Neuronal stem cell (in vitro differentiated cells): ENCODE data around the gene HMOX1.
"Not testable (repeated sequence)": the region's sequence is repeated elsewhere in the genome, so short reads cannot be mapped to it uniquely, and the experiment has no call there.

Experiments
- DNase-seq: peaks from one replicate; pipeline ENCODE4 v3.0.0-alpha.2; 2013; ENCODE audit warnings: low spot score
- H2AFZ ChIP-seq: one replicate; pipeline ENCODE4 v1.6.1; 2013; ENCODE audit warnings: mild to moderate bottlenecking, low read length, inconsistent platforms
- H2AK5ac ChIP-seq: 2 replicates; pipeline ENCODE4 v1.6.1; 2013; ENCODE audit warnings: low read depth, mild to moderate bottlenecking, inconsistent platforms, low read length, moderate library complexity, mixed read lengths
- H2BK120ac ChIP-seq: 2 replicates; pipeline ENCODE4 v1.6.1; 2013; ENCODE audit warnings: low read depth, mild to moderate bottlenecking, inconsistent platforms, low read length, moderate library complexity, mixed read lengths
- H2BK12ac ChIP-seq: one replicate; pipeline ENCODE4 v1.6.1; 2013; ENCODE audit warnings: low read length, inconsistent platforms
- H2BK15ac ChIP-seq: 2 replicates; pipeline ENCODE4 v1.6.1; 2013; ENCODE audit warnings: mild to moderate bottlenecking, low read length, inconsistent platforms, mixed read lengths
- H2BK5ac ChIP-seq: one replicate; pipeline ENCODE4 v1.6.1; 2013; ENCODE audit warnings: inconsistent platforms, mild to moderate bottlenecking, low read length, moderate library complexity
- H3K14ac ChIP-seq: one replicate; pipeline ENCODE4 v1.6.1; 2013; ENCODE audit warnings: low read length, inconsistent platforms
- H3K18ac ChIP-seq: 2 replicates; pipeline ENCODE4 v1.6.1; 2013; ENCODE audit warnings: low read length, inconsistent platforms
- H3K23ac ChIP-seq: 2 replicates; pipeline ENCODE4 v1.6.1; 2013; ENCODE audit warnings: low read depth, mild to moderate bottlenecking, mixed read lengths, low read length, inconsistent platforms; ENCODE audit not compliant: poor library complexity
- H3K27ac ChIP-seq: replicated peaks from 3 replicates; pipeline ENCODE4 v1.5.1; 2013; ENCODE audit warnings: low read length, inconsistent platforms
- H3K27me3 ChIP-seq, 3 experiments: 2 replicates each; pipeline ENCODE4 v1.6.1; 2013; ENCODE audit warnings: low read length in 3 of 3, mild to moderate bottlenecking in 2 of 3, inconsistent platforms in 1 of 3, low read depth in 1 of 3, mixed read lengths in 1 of 3, moderate library complexity in 1 of 3; ENCODE audit not compliant: control insufficient read depth in 3 of 3, insufficient read depth in 3 of 3
- H3K36me3 ChIP-seq, 2 donors: replicated peaks in 1 of 2; 2 replicates each; pipeline ENCODE4 v1.6.1; 2013; ENCODE audit warnings: low read length in 2 of 2; ENCODE audit not compliant: control insufficient read depth in 2 of 2, insufficient read depth in 2 of 2
- H3K4ac ChIP-seq: 2 replicates; pipeline ENCODE4 v1.6.1; 2013; ENCODE audit warnings: inconsistent platforms, mild to moderate bottlenecking, low read length, moderate library complexity
- H3K4me1 ChIP-seq, 2 donors: 1 replicate in 1 of 2; 2 replicates in 1 of 2; pipeline ENCODE4 v1.6.1; 2013; ENCODE audit warnings: low read length in 2 of 2, low read depth in 1 of 2; ENCODE audit not compliant: control insufficient read depth in 2 of 2, insufficient read depth in 1 of 2
- H3K4me2 ChIP-seq: one replicate; pipeline ENCODE4 v1.6.1; 2013; ENCODE audit warnings: mild to moderate bottlenecking, low read length, inconsistent platforms; ENCODE audit not compliant: insufficient read depth, poor library complexity, severe bottlenecking
- H3K4me3 ChIP-seq, 2 donors: 2 replicates each; pipeline ENCODE4 v1.5.1; 2013; ENCODE audit warnings: low read length in 2 of 2, mild to moderate bottlenecking in 2 of 2, inconsistent platforms in 1 of 2, moderate library complexity in 1 of 2
- H3K79me1 ChIP-seq: one replicate; pipeline ENCODE4 v1.6.1; 2013; ENCODE audit warnings: low read depth, mild to moderate bottlenecking, inconsistent platforms, low read length, moderate library complexity
- H3K9ac ChIP-seq: one replicate; pipeline ENCODE4 v1.6.1; 2013; ENCODE audit warnings: mild to moderate bottlenecking, low read depth, low read length, inconsistent platforms; ENCODE audit not compliant: poor library complexity
- H3K9me3 ChIP-seq, 2 donors: replicated peaks in 1 of 2; 2 replicates each; pipeline versions ENCODE3 to v1.6.1; 2013; ENCODE audit warnings: low read length in 2 of 2, mild to moderate bottlenecking in 2 of 2, inconsistent platforms in 1 of 2, low read depth in 1 of 2, mixed read lengths in 1 of 2, moderate library complexity in 1 of 2; ENCODE audit not compliant: control insufficient read depth in 2 of 2, insufficient read depth in 1 of 2
- H4K8ac ChIP-seq: one replicate; pipeline ENCODE4 v1.6.1; 2013; ENCODE audit warnings: low read depth, mild to moderate bottlenecking, inconsistent platforms, low read length, moderate library complexity
- H4K91ac ChIP-seq: one replicate; pipeline ENCODE4 v1.6.1; 2013; ENCODE audit warnings: low read length, low read depth, mild to moderate bottlenecking, inconsistent platforms; ENCODE audit not compliant: poor library complexity
- WGBS, 2 donors: extraction: QIAGEN DNeasy Blood & Tissue Kit; methylation state at CpG; one replicate each; pipeline ENCODE4 v1.1.7; 2013; ENCODE audit warnings: missing lambda C conversion rate in 2 of 2, mixed read lengths in 1 of 2; ENCODE audit not compliant: insufficient read length in 2 of 2, insufficient replicate concordance in 1 of 2; ENCODE audit errors: extremely low coverage in 2 of 2; 5-methylcytosine and 5-hydroxymethylcytosine counted together

HMOX1 gene

GRCh38 chr22:35393116-35394010, 12.5 kb downstream of the HMOX1 start:
- Histone ChIP-seq H3K79me1 (no peaks in the 10 kb centered on the region), H3K9me3 (no peaks in the 10 kb centered on the region), H4K91ac (no peak overlapping the region), H2AFZ (peak overlapping the region; percentile 56), H3K4me2 (no peak overlapping the region), H3K18ac (no peak overlapping the region), H2BK15ac (no peak overlapping the region), H3K27me3 (no peaks in the 10 kb centered on the region), H4K8ac (no peak overlapping the region), H3K14ac (no peak overlapping the region), H3K9ac (no peak overlapping the region), H2BK12ac (no peak overlapping the region), H3K4me3 (no peak overlapping the region), H3K4me1 (peaks cover 0 to 8% of the 10 kb centered on the region in 2 donors), H3K36me3 (no peaks in the 10 kb centered on the region), H2AK5ac (peak overlapping the region; percentile 50), H3K23ac (peak overlapping the region; percentile 5), H3K27ac (no peak overlapping the region), H2BK5ac (no peak overlapping the region), H2BK120ac (no peak overlapping the region), H3K4ac (no peak overlapping the region)
- WGBS, 2 donors: no CpG with 5 or more reads among the region's 16 CpGs
- no peak for DNase-seq

GRCh38 chr22:35394011-35394312, 13.1 kb downstream of the HMOX1 start:
- Histone ChIP-seq H4K91ac (no peak overlapping the region), H3K14ac (no peak overlapping the region), H3K4me3 (no peak overlapping the region), H2BK5ac (no peak overlapping the region), H3K36me3 (no peaks in the 10 kb centered on the region), H3K23ac (no peak overlapping the region), H3K4me1 (peaks cover 0 to 8% of the 10 kb centered on the region in 2 donors), H3K27me3 (no peaks in the 10 kb centered on the region), H2BK120ac (no peak overlapping the region), H3K9ac (no peak overlapping the region), H2BK12ac (no peak overlapping the region), H2BK15ac (no peak overlapping the region), H3K4ac (no peak overlapping the region), H4K8ac (no peak overlapping the region), H3K27ac (no peak overlapping the region), H3K79me1 (no peaks in the 10 kb centered on the region), H2AFZ (peak overlapping the region; percentile 56), H3K9me3 (no peaks in the 10 kb centered on the region), H3K18ac (no peak overlapping the region), H2AK5ac (no peak overlapping the region), H3K4me2 (no peak overlapping the region)
- DNase-seq: no peak
- no CpG with 5 or more reads among the region's 4 CpGs for WGBS, 2 donors

DNA sequence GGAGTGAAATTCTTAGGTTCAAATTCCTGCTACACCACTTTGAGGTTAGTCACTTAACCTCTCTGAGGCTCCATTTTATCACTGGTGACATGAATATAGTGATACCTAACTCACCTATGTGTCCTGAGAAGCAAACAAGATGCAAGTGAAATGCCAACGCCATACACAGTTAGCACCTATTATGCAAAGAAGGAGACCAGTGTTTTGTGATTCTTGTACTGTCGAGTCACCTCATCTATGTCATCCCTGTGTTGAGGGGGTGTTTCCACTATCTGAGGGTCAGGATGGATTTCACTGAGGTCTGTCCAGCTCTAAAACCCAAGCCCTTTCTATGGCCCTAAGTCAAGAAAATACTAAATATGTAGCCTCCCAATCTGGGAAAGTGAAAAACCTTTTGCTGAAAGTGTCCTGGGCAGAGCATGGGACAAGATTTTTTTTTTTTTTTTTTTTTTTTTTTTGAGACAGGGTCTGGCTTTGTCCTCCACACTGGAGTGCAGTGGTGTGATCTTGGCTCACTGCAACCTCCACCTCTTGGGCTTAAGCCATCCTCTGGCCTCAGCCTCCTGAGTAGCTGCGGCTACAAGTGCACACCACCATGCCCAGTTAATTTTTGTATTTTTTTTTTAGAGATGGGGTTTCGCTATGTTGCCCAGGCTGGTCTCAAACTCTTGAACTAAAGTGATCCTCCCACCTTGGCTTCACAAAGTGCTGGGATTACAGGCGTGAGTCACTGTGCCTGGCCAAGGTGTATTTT, 14.1 kb downstream of the HMOX1 start:
- H2AFZ ChIP-seq: no peak overlapping the region

GRCh38 chr22:35396622-35397021, 15.7 kb downstream of the HMOX1 start:
- not testable (repeated sequence) for H3K4me3 ChIP-seq, H4K91ac ChIP-seq, H3K79me1 ChIP-seq, H3K4ac ChIP-seq, H3K14ac ChIP-seq, H3K23ac ChIP-seq, H4K8ac ChIP-seq, H2BK12ac ChIP-seq, H3K18ac ChIP-seq, H3K9me3 ChIP-seq, H3K27me3 ChIP-seq, H2BK120ac ChIP-seq, H3K9ac ChIP-seq, H2AK5ac ChIP-seq, H2BK5ac ChIP-seq, DNase-seq, H3K4me2 ChIP-seq, H3K36me3 ChIP-seq, H3K27ac ChIP-seq
- WGBS, 2 donors: no CpG with 5 or more reads among the region's 6 CpGs
- Histone ChIP-seq H2AFZ (peak overlapping the region; percentile 76), H3K4me1 (peaks cover 12 to 14% of the 10 kb centered on the region in 2 donors), H2BK15ac (peak overlapping the region; percentile 37)

More for the DNA sequence above, 14.1 kb downstream of the HMOX1 start:
- no peak for DNase-seq
- H3K27ac ChIP-seq: no peak overlapping the region
- H2BK5ac ChIP-seq: no peak overlapping the region
- no peak overlapping the region for H4K8ac ChIP-seq
- H3K4ac ChIP-seq: no peak overlapping the region
- no peak overlapping the region for H3K4me2 ChIP-seq
- H3K23ac ChIP-seq: no peak overlapping the region
- H3K36me3 ChIP-seq: no peaks in the 10 kb centered on the region
- H3K4me3 ChIP-seq: no peak overlapping the region
- H3K9me3 ChIP-seq: no peaks in the 10 kb centered on the region
- no peak overlapping the region for H2BK120ac ChIP-seq
- no peaks in the 10 kb centered on the region for H3K27me3 ChIP-seq
- no peak overlapping the region for H2AK5ac ChIP-seq
- WGBS, 2 donors: no CpG with 5 or more reads among the region's 5 CpGs
- no peak overlapping the region for H4K91ac ChIP-seq
- H3K79me1 ChIP-seq: no peaks in the 10 kb centered on the region
- no peak overlapping the region for H2BK12ac ChIP-seq
- H2BK15ac ChIP-seq: no peak overlapping the region
- no peak overlapping the region for H3K18ac ChIP-seq
- no peak overlapping the region for H3K9ac ChIP-seq
- no peak overlapping the region for H3K14ac ChIP-seq
- H3K4me1 ChIP-seq: peaks cover 5 to 8% of the 10 kb centered on the region in 2 donors
